Globus pallidus (tissue), 1 donor: ENCODE data around the gene DDX39B.

Experiments used
- DNase-seq: peaks from one replicate; pipeline ENCODE4 v3.0.0-alpha.2; 2015; ENCODE audit warnings: low spot score

DDX39B gene

DNA sequence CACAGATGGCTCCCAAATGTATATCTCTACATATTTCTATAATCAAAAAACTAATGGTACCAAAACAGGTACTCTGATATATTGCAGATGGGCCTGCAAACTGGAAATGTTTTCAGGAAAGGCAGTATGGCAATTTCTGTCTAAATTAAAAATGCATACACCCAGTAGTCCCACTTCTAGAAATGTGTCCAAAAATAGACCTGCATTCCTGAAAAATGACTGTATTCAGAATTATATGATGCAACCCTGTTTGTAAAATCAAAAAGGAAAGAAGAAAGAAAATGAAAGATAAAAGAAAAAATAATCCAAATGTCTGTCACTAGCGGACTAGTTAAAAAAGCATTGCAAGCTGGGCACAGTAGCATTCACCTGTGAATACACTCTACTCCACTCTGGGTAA lies 56.7 kb downstream of the DDX39B start:
- DNase-seq = no peak

- DNase-seq = no peak
Measured at GRCh38 chr6:31483392-31483791, 58.4 kb downstream of the DDX39B start.

DNA sequence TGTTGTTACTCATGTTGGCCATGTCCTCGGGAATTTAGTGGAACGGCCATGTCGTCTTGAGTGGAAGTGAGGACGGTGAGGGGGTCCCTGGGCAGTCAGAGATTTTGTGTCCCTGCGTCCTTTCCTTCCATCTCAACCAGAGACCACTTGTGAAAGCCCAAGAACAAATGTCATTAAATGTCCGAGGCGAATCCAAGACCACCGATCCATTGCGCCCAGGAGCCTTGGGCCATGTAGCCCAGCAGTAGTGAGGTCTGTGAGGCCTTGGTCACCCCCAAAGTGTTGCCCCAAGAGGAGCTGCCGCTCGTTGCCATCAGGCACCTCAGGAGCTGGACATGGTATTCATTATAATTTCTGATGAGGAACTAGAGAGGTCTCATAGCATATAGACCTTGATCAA lies 61.2 kb downstream of the DDX39B start:
- DNase-seq = no peak
